Measurements from ENCODE around the gene C16orf78.

GRCh38 chr16:49348408-49349176, 25.0 kb upstream of the C16orf78 start:
- TF ChIP-seq CTCF (IDR thresholded peaks at IDR 0.05; ENCODE audit: insufficient read depth, low read depth, low read length) = no peak
- no peak for TF ChIP-seq EZH2 (IDR thresholded peaks at IDR 0.05; ENCODE audit: insufficient read depth, low read length)
